Mucosa of stomach (tissue), 1 donor: ENCODE measurements around the gene BUB3.
"Not testable (repeated sequence)": the region's sequence is repeated elsewhere in the genome, so short reads cannot be mapped to it uniquely, and the experiment has no call there.

ENCODE experiments used
- H3K27me3 ChIP-seq: one replicate; pipeline ENCODE4 v1.7.0; 2013; ENCODE audit warnings: mild to moderate bottlenecking, low read length; ENCODE audit not compliant: control insufficient read depth, insufficient read depth
- H3K36me3 ChIP-seq: one replicate; pipeline ENCODE4 v1.7.0; 2013; ENCODE audit warnings: low read length; ENCODE audit not compliant: control insufficient read depth, insufficient read depth
- H3K4me1 ChIP-seq: one replicate; pipeline ENCODE4 v1.7.0; 2013; ENCODE audit warnings: mild to moderate bottlenecking, low read length; ENCODE audit not compliant: control insufficient read depth, insufficient read depth
- H3K4me3 ChIP-seq: one replicate; pipeline ENCODE4 v1.7.0; 2013; ENCODE audit warnings: low read length
- H3K9ac ChIP-seq: one replicate; pipeline ENCODE4 v1.7.0; 2013; ENCODE audit warnings: mild to moderate bottlenecking, low read length, moderate library complexity
- H3K9me3 ChIP-seq: one replicate; pipeline ENCODE4 v1.7.0; 2013; ENCODE audit warnings: mild to moderate bottlenecking, low read length, moderate library complexity; ENCODE audit not compliant: control insufficient read depth
- donor health status: Pancreatic carcinoma.

BUB3 gene

GRCh38 chr10:123170961-123171360, 16.8 kb downstream of the BUB3 start:
- Histone ChIP-seq H3K9ac (no peak overlapping the region), H3K27me3 (no peaks in the 10 kb centered on the region), H3K36me3 (no peaks in the 10 kb centered on the region), H3K4me3 (no peak overlapping the region), H3K9me3 (no peaks in the 10 kb centered on the region), H3K4me1 (no peaks in the 10 kb centered on the region)

- not testable (repeated sequence) for H3K4me3 ChIP-seq, H3K27me3 ChIP-seq, H3K36me3 ChIP-seq, H3K9me3 ChIP-seq, H3K4me1 ChIP-seq, H3K9ac ChIP-seq
Measured at GRCh38 chr10:123171616-123172015, 17.4 kb downstream of the BUB3 start.

GRCh38 chr10:123175389-123176387, 21.5 kb downstream of the BUB3 start:
- H3K4me3 ChIP-seq, result no peak overlapping the region
- H3K9ac ChIP-seq, result no peak overlapping the region
- H3K27me3 ChIP-seq, result no peaks in the 10 kb centered on the region
- H3K36me3 ChIP-seq, result no peaks in the 10 kb centered on the region
- no peaks in the 10 kb centered on the region for H3K9me3 ChIP-seq
- no peaks in the 10 kb centered on the region for H3K4me1 ChIP-seq

- H3K36me3 ChIP-seq, H3K4me1 ChIP-seq, H3K9ac ChIP-seq, H3K4me3 ChIP-seq, H3K27me3 ChIP-seq, H3K9me3 ChIP-seq: not testable (repeated sequence)
Measured at GRCh38 chr10:123178390-123178789, 24.2 kb downstream of the BUB3 start.

- no peak overlapping the region for H3K9ac ChIP-seq
- H3K9me3 ChIP-seq, result no peaks in the 10 kb centered on the region
- H3K4me1 ChIP-seq, result no peaks in the 10 kb centered on the region
- no peaks in the 10 kb centered on the region for H3K36me3 ChIP-seq
- no peaks in the 10 kb centered on the region for H3K27me3 ChIP-seq
- no peak overlapping the region for H3K4me3 ChIP-seq
Measured at GRCh38 chr10:123180101-123181090, 26.2 kb downstream of the BUB3 start.

GRCh38 chr10:123183724-123184123, 29.5 kb downstream of the BUB3 start:
- no peaks in the 10 kb centered on the region for H3K9me3 ChIP-seq
- H3K9ac ChIP-seq, result no peak overlapping the region
- H3K4me3 ChIP-seq, result no peak overlapping the region
- H3K36me3 ChIP-seq, result no peaks in the 10 kb centered on the region
- H3K4me1 ChIP-seq, result no peaks in the 10 kb centered on the region
- H3K27me3 ChIP-seq, result no peaks in the 10 kb centered on the region

GRCh38 chr10:123187781-123188180, 33.6 kb downstream of the BUB3 start:
- Histone ChIP-seq H3K9ac (no peak overlapping the region), H3K27me3 (no peaks in the 10 kb centered on the region), H3K4me3 (no peak overlapping the region), H3K4me1 (no peaks in the 10 kb centered on the region), H3K36me3 (no peaks in the 10 kb centered on the region), H3K9me3 (no peaks in the 10 kb centered on the region)

GRCh38 chr10:123191886-123192285, 37.7 kb downstream of the BUB3 start:
- Histone ChIP-seq H3K4me1 (no peaks in the 10 kb centered on the region), H3K9me3 (no peaks in the 10 kb centered on the region), H3K36me3 (no peaks in the 10 kb centered on the region), H3K9ac (no peak overlapping the region), H3K27me3 (no peaks in the 10 kb centered on the region), H3K4me3 (no peak overlapping the region)

GRCh38 chr10:123194056-123194455, 39.9 kb downstream of the BUB3 start:
- Histone ChIP-seq H3K9ac (no peak overlapping the region), H3K36me3 (no peaks in the 10 kb centered on the region), H3K4me3 (no peak overlapping the region), H3K9me3 (no peaks in the 10 kb centered on the region), H3K4me1 (no peaks in the 10 kb centered on the region), H3K27me3 (no peaks in the 10 kb centered on the region)

- Histone ChIP-seq H3K9me3 (no peaks in the 10 kb centered on the region), H3K4me3 (no peak overlapping the region), H3K27me3 (no peaks in the 10 kb centered on the region), H3K36me3 (no peaks in the 10 kb centered on the region), H3K4me1 (peaks cover 4% of the 10 kb centered on the region), H3K9ac (no peak overlapping the region)
Measured at GRCh38 chr10:123200531-123200930, 46.3 kb downstream of the BUB3 start.

- Histone ChIP-seq H3K4me3 (no peak overlapping the region), H3K9ac (no peak overlapping the region), H3K36me3 (no peaks in the 10 kb centered on the region), H3K9me3 (no peaks in the 10 kb centered on the region), H3K27me3 (no peaks in the 10 kb centered on the region), H3K4me1 (peaks cover 4% of the 10 kb centered on the region)
Measured at GRCh38 chr10:123202506-123202905, 48.3 kb downstream of the BUB3 start.
